GM12878 (cell line): ENCODE results near the gene TMEM120B. TPM values are rescaled to one million over a fixed set of nuclear protein-coding genes. Genes with fewer than 3 reads are reported as not detected.

ENCODE experiments used
- HDAC2 ChIP-seq: fragments of 200-600 bp; sonication (generic); IDR thresholded peaks from 2 replicates; pipeline ENCODE4 v1.6.1; 2017
- IKZF1 ChIP-seq: fragments of 450-650 bp; conservative IDR thresholded peaks from 2 replicates; pipeline ENCODE4 v1.6.1; 2017; ENCODE audit warnings: antibody characterized with exemption, mild to moderate bottlenecking
- KLF5 ChIP-seq: fragments of 450-650 bp; IDR thresholded peaks from 2 replicates; pipeline ENCODE4 v1.6.1; 2014; ENCODE audit warnings: mild to moderate bottlenecking; ENCODE audit not compliant: partially characterized antibody
- MEF2B ChIP-seq: fragments of 450-650 bp; IDR thresholded peaks from 2 replicates; pipeline ENCODE4 v1.6.1; 2018; ENCODE audit warnings: mild to moderate bottlenecking, moderate library complexity; ENCODE audit not compliant: partially characterized antibody, poor library complexity, severe bottlenecking
- MYC ChIP-seq: IDR thresholded peaks from 2 replicates; pipeline ENCODE4 v1.6.1; 2011; ENCODE audit warnings: mild to moderate bottlenecking, low read length, moderate library complexity, inconsistent platforms; ENCODE audit not compliant: insufficient read depth, insufficient replicate concordance, insufficient read length, severe bottlenecking
- NBN ChIP-seq: fragments of 450-650 bp; IDR thresholded peaks from 2 replicates; pipeline ENCODE4 v1.6.1; 2016
- NR2C1 ChIP-seq: fragments of 450-650 bp; IDR thresholded peaks from 2 replicates; pipeline ENCODE4 v1.6.1; 2017; ENCODE audit warnings: antibody characterized with exemption, mild to moderate bottlenecking, moderate library complexity
- NR2C2 ChIP-seq: IDR thresholded peaks from 2 replicates; pipeline ENCODE4 v1.6.1; 2011; ENCODE audit warnings: borderline replicate concordance, low read depth; ENCODE audit not compliant: control insufficient read depth, insufficient read length
- NRF1 ChIP-seq: conservative IDR thresholded peaks from 2 replicates; pipeline ENCODE4 v1.6.1; 2011; ENCODE audit warnings: mild to moderate bottlenecking, low read depth, low read length, improper control_type of control experiment
- PAX8 ChIP-seq: fragments of 450-650 bp; IDR thresholded peaks from 2 replicates; pipeline ENCODE4 v1.6.1; 2017; ENCODE audit warnings: mild to moderate bottlenecking, moderate library complexity
- POLR2A ChIP-seq: IDR thresholded peaks from 2 replicates; pipeline ENCODE4 v1.6.1; 2011; ENCODE audit warnings: low read depth, mild to moderate bottlenecking, low read length
- REST ChIP-seq: IDR thresholded peaks from 2 replicates; pipeline ENCODE4 v1.6.1; 2012; ENCODE audit warnings: mild to moderate bottlenecking, low read depth, low read length
- SIN3A ChIP-seq: IDR thresholded peaks from 2 replicates; pipeline ENCODE4 v1.6.1; 2012; ENCODE audit warnings: low read depth, low read length, improper control_type of control experiment
- STAT1 ChIP-seq: fragments of 450-650 bp; conservative IDR thresholded peaks from 2 replicates; pipeline ENCODE4 v1.6.1; 2014; ENCODE audit warnings: antibody characterized with exemption, mild to moderate bottlenecking
- ZBED1 ChIP-seq: IDR thresholded peaks from 2 replicates; pipeline ENCODE4 v1.6.1; 2016; ENCODE audit warnings: borderline replicate concordance
- ZNF24 ChIP-seq: fragments of 450-650 bp; IDR thresholded peaks from 2 replicates; pipeline ENCODE4 v1.6.1; 2017; ENCODE audit warnings: antibody characterized with exemption, mild to moderate bottlenecking
- ZNF687 ChIP-seq: fragments of 450-650 bp; IDR thresholded peaks from 2 replicates; pipeline ENCODE4 v1.6.1; 2017; ENCODE audit warnings: mild to moderate bottlenecking, moderate library complexity
- polyA plus RNA-seq, 11 experiments: library from polyadenylated mRNA; depleted of rRNA in 4 of 11; unstranded in 6 of 11; stranded (reverse) in 5 of 11; fragments of >200 nt; fragmentation: Nextera tagmentation in 4 of 11; fragmentation: Illumina TruSeq in 1 of 11; extraction: Ambion mirVana in 4 of 11; extraction: Trizol in 1 of 11; gene quantifications; 1 replicate in 1 of 11; 2 replicates in 10 of 11; pipeline versions ENCODE4 v1.2.1 to v1.2.3, GENCODE V29; 2011 to 2016; ENCODE audit warnings: inconsistent platforms in 2 of 11, missing spikeins in 2 of 11, low read depth in 1 of 11
- total RNA-seq, 4 experiments: library from RNA; depleted of rRNA in 3 of 4; stranded (reverse); fragments of >200 nt in 3 of 4; fragmentation: Illumina TruSeq in 1 of 4; extraction: Trizol in 1 of 4; gene quantifications; 2 replicates each; pipeline versions ENCODE4 v1.2.1 to v1.2.3, GENCODE V29; 2013 to 2021
- TF ChIP-seq, protein P1 (sequence below): IDR thresholded peaks from 2 replicates; pipeline ENCODE4 v1.6.1; 2011; ENCODE audit warnings: low read depth, mild to moderate bottlenecking, low read length, moderate library complexity, borderline replicate concordance; ENCODE audit errors: extremely low read depth
- TF ChIP-seq, protein P2 (sequence below): fragments of 450-650 bp; IDR thresholded peaks from 2 replicates; pipeline ENCODE4 v1.6.1; 2014; ENCODE audit warnings: mild to moderate bottlenecking

TMEM120B gene
- total and polyA plus RNA-seq, 10 of the 15 experiments (the other 5 are each of a cell fraction or from before 2014, with no cell fraction given) = 4.0 to 26.2 (median 9.2) TPM

DNA sequence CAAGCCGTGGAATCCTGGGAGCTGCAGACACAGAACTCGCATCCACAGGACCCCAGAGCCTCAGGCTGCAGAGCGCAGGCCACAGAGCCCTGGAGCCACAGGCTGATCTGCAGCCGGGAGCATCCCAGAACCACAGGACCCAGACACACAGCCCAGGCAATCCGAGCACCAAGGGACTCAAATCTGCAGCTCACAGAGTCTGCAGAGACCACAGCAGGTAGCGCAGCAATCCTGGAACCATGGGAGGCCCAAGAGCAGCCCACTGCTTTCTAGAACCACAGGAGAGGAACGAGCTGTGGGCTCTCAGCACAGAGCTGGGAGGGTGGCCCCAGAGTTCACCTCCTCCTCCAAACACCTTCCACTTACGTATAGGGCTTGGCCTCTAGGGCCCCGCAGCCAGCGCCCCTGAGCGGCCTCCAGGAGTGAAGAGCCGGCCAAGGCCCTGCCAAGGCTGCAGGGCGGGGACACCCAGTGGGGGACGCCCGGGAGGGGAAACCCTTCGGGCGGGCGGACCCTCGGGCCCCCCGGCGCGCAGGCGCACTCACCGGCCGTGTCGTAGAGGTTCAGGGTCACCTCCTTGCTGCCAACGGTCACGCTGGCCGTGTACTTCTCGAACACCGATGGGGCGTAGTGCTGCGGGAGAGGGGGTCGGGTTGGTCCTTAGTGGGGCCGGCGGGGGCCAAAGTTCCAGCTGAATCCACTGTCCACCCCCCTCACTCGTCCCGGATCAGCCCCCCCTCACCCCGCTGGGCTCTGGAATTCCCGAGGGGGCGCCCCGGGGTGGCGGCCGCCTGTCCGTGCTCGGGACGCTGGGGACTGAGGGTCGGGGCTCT, 80.3 kb downstream of the TMEM120B start (continued):
- TF ChIP-seq NR2C1 = 0 out of 2 replicates have a peak, but pooled peaks have one; percentile 5
- no peak for TF ChIP-seq MYC
- no peak for TF ChIP-seq ZNF24
- TF ChIP-seq ZBED1 = no peak
- peak; percentile 61 for TF ChIP-seq MEF2B
- TF ChIP-seq ZNF687 = 0 out of 2 replicates have a peak, but pooled peaks have one; percentile 12
- no peak for TF ChIP-seq HDAC2
- TF ChIP-seq, protein P1, sequence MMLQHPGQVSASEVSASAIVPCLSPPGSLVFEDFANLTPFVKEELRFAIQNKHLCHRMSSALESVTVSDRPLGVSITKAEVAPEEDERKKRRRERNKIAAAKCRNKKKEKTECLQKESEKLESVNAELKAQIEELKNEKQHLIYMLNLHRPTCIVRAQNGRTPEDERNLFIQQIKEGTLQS = no peak
- no peak for TF ChIP-seq STAT1
- 0 out of 2 replicates have a peak, but pooled peaks have one; percentile 19 for TF ChIP-seq NBN
- peak; percentile 54 for TF ChIP-seq IKZF1
- no peak for TF ChIP-seq KLF5
- no peak for TF ChIP-seq PAX8
- 0 out of 2 replicates have a peak, but pooled peaks have one; percentile 10 for TF ChIP-seq NRF1
- TF ChIP-seq, protein P2, sequence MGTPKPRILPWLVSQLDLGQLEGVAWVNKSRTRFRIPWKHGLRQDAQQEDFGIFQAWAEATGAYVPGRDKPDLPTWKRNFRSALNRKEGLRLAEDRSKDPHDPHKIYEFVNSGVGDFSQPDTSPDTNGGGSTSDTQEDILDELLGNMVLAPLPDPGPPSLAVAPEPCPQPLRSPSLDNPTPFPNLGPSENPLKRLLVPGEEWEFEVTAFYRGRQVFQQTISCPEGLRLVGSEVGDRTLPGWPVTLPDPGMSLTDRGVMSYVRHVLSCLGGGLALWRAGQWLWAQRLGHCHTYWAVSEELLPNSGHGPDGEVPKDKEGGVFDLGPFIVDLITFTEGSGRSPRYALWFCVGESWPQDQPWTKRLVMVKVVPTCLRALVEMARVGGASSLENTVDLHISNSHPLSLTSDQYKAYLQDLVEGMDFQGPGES = no peak
- TF ChIP-seq SIN3A = peak; percentile 44
- no peak for TF ChIP-seq REST
- TF ChIP-seq POLR2A = 0 out of 2 replicates have a peak, but pooled peaks have one; percentile 15
- no peak for TF ChIP-seq NR2C2
